HG03135 (cell line): ENCODE data around the gene CYBB.

Source experiments
- ATAC-seq: cut with Tn5 transposase; IDR thresholded peaks from one replicate; pipeline ENCODE4 v1.9.1; 2021; ENCODE audit warnings: mild to moderate bottlenecking, moderate library complexity; ENCODE audit not compliant: unreplicated experiment

The CYBB gene

DNA sequence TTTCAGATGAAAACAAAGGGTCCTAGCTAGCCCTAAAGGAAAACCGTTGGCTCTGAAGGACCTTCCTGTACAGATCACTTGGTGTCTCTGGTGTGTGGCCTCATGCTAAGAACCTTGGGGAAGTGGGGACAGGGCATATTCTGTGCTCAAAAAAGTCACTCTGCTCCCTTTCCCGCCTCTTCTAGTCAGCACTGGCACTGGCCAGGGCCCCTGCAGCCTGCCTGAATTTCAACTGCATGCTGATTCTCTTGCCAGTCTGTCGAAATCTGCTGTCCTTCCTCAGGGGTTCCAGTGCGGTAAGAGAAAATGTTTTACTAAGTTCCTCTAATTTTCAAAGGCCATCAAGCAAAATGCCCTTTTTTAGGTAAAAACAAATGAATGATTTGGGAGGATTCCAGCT, 3.4 kb downstream of the CYBB start:
- ATAC-seq = no peak

DNA sequence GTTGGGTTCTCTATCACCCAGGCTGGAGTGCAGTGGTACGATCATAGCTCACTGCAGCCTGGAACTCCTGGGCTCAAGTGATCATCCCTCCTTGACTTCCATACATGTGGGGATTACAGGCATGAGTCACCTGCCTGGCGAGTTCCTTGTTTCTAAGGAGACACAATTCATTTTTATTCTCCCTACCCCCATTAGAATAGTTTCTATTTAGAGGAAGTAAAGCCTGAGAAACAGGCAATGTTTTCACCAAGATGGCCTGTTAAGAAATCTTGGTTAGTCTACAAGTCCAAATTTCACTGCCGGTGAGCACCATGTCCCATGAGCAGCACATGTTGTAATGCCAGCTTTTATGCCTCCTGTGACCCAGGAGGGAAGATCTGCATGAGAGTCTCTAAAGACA, 5.7 kb downstream of the CYBB start:
- ATAC-seq = no peak

GRCh38 chrX:37786624-37787422, 7.0 kb downstream of the CYBB start:
- peak; percentile 72 for ATAC-seq

DNA sequence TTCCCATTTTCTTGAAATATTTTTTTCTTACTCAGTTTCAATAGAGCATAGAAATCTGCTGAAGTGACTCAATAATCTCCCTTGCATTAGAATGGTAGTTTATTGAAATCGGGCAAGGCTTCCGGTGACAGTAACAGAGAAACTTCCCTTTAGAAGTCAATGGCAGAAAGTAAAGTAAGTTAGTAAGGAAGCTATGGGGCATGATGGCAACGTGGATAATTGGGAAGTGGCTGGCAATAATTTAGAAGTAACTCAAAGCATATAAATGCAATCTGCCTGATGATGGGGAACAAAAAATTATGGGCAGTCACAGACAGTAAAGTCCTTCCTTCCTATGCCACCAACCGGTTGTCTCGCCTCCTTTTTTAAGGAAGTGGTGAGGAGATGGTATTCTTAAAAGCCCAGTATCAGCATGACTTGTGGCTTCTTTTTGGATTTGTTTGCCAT, 7.6 kb downstream of the CYBB start:
- peak; percentile 69 for ATAC-seq

GRCh38 chrX:37796310-37796709, 16.5 kb downstream of the CYBB start:
- no peak for ATAC-seq

DNA sequence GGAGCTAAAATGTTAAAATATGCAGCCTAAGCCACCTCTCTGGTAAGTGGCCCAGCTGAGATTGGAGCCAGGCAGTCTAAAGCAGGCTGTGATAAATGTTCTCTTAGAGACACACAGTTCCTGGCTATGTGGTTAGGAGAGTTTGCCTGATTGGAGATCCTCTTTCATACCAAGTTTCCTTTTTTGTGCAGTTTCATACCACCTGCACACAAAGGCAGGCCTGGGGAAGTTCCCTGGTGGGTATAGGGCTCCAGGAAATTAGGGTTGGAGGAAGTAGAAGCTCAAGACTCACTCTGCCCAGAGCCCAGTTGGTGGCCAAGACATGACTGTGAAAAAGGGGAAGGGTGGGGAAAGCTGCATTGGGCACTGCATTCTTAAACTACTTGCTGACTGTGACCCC, 16.9 kb downstream of the CYBB start:
- ATAC-seq = no peak

DNA sequence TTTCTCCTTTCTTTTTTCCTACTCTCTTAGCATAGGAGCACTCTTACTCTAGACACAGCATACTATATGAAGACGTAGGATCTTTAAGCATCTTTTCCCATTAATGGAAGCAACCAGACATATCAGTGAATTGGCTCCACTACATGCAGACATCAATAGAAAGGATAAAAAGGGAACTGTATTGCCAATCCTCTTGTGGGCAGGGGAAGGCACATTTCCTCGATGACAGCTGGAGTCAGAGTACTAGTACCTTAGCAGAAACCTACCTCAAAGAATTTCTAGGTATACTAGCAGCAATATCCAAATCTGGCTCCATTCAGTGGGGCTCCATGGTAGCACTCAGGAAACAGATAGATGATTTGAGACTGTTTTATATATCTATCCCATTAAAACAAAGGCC, 20.1 kb downstream of the CYBB start:
- no peak for ATAC-seq

DNA sequence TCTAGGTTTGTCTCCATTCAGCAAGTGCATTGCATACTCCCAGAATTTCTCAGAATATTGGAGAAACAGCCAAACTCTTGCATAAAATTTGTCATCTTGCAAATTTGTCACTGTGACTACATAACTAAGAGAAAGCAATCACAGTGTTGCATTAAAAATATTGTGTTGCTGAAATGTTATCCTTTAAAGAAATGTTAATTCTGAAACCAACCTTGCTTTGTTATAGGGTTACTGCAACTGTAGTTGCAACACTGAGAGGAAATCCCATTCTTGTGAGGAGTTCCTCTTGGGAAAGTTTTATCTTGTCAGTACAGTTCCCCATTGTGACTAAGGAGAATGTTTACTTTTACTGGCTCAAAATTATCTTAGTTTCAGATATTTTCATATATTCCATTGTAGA, 20.9 kb downstream of the CYBB start:
- ATAC-seq = no peak

DNA sequence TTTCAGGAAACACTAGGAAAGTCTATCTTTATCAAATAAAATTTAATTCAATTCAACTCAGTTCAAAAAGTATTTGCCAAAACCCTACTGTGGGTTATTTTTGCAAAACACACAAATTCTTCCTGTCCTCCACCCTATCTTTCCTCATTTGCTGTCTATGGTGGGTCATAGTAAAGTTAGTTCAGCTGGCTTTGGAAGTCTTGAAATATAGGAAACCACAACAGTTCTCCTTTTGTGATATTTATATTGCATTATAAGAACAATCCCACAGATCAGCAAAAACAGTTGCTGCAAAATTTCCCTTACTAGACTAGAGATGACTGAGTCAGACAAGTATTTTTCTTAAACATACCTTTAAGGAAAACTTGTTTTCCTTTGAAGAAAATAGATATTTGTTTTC, 22.2 kb downstream of the CYBB start:
- no peak for ATAC-seq

DNA sequence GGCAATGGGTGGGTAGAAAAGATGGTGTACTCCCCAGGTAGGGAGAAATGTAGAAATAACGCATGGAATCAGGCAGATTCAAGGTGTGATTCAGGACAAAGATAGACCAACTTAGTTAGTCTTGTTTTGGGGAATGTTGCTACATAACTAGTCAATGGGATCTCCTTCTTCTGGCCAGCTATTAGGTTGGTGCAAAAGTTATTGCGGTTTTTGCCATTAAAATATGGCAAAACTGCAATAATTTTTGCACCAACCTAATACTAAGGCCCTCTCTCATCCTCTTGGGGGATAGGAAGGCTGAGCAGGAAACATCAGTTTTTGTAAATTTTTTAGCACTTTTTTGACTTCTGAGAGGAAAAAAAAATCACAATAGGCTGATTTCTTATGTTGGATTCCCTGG, 23.2 kb downstream of the CYBB start:
- no peak for ATAC-seq

GRCh38 chrX:37809970-37810369, 30.1 kb downstream of the CYBB start:
- no peak for ATAC-seq

DNA sequence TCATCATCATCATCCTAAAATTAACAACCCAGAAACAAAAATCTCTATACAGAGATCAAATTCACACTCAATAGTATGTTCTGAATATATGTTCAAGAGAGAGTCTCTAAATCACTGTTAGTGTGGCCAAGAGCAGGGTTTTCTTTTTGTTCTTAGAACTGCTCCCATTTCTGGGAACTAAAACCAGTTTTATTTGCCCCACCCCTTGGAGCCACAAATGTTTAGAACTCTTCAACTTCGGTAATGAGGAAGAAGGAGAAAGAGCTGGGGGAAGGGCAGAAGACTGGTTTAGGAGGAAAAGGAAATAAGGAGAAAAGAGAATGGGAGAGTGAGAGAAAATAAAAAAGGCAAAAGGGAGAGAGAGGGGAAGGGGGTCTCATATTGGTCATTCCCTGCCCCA, 32.3 kb downstream of the CYBB start:
- ATAC-seq = no peak

DNA sequence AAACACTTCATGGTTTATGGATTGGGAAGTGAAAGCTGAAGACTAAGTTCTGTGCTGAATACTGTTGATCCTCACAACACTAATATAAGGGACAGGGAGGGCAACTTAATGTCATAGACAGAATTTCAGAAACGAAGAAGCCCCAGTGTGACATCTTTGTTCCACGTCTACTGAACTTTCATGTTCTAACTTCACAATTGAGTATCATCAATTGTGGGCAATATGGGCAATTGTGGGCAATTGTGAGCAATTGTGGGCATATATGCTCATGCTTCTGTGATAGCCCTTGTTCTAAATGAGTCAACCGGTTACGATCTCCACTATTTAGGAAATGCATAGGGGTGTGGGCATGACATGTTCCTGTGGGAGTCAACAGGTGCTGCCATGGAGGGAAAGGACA, 33.7 kb downstream of the CYBB start:
- ATAC-seq = no peak

- no peak for ATAC-seq
These were observed 35.5 kb downstream of the CYBB start for GRCh38 chrX:37815366-37815765.

DNA sequence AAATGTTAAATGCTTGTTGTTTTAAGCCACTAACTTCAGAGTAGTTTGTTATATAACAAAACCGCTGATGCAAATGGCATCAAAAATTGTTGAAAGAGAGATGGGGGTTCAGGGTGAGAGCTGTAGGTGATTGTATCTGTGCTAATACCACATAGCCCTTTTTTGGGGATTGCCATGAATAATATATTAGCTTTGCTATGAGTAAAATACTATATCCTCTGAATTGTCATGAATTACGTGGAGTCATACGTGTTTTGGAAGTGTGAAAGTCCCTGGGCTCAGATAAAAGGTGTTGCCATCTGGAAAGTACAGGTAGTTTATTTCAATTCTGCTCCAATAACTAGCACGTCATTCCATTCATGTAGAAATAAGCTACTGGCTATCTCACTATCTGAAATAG, 36.9 kb downstream of the CYBB start:
- ATAC-seq = no peak

GRCh38 chrX:37817176-37817575, 37.3 kb downstream of the CYBB start:
- no peak for ATAC-seq

DNA sequence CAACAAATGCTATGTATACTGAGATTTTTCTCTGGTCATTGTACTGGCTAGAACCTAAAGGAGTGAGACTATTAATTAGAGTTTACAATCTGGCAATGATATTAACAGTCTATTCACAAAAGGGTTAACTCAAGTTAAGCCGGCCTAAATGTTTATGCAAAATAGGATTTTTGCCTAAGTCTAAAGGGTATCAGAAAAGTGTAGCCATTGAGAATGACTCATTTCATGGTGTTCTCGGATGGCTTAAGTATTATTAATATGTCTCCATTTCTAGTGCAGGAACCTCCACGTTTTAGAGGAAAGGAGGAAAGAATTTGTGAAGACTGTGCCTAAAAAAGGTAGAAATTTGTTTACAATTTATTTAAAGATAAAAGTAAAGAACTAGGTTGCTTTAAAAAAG, 37.7 kb downstream of the CYBB start:
- peak; percentile 61 for ATAC-seq

GRCh38 chrX:37818031-37818430, 38.2 kb downstream of the CYBB start:
- peak; percentile 62 for ATAC-seq

GRCh38 chrX:37820646-37821045, 40.8 kb downstream of the CYBB start:
- ATAC-seq = no peak

GRCh38 chrX:37824491-37825214, 44.8 kb downstream of the CYBB start:
- no peak for ATAC-seq

DNA sequence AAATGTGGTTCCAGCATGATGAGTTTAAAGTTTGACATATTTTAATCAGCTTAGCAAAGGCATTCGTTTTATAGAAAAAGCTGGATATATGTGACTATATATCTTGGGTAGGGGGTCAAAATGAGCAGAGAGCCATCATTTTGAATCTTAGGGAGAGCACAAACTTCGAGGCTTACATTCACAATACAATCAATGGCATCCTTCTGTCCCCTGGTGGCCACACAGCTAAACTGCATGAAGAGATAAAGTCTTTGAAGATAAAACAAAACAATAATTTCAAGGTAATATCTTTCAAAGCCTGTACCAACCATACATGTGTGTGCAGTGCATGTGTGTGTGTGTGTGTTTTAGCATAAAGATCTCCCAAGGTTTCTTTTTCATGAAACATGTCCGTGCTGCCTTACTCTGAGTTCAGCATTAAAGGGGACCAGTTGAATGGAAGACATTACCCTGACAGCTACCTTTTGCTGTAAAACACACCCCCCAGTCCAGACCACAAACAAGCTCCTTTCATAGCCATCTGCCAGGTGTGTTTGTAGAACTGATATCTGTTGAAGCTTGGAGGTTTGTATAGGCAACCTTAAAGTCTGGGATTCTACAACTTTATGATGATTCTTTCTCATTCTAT, 45.5 kb downstream of the CYBB start:
- ATAC-seq = no peak

DNA sequence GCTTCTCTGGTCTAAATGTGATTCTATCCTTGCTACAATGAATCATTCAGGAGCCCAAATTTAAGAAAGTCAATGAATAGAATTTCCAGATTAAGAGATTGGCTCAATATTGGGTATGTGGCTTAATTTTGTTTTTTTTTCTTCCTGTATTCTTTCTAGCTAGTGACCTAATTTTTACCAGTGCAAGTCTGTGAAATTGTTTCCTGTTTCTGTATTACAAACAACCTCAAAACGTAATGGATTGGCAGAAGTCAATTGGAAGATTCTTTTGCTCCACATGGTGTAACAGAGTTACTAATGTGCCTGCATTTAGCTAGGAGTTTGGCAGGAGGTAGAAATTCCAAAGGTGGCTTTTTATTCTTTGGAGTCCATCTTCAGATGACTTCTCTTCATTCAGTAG, 49.9 kb downstream of the CYBB start:
- no peak for ATAC-seq
